Kidney epithelial cell (primary cell): ENCODE measurements around the gene NXNL2. TPM values are rescaled to one million over a fixed set of nuclear protein-coding genes. Genes with fewer than 3 reads are reported as not detected.

Experiments used
- DNase-seq: peaks from one replicate; pipeline ENCODE4 v3.0.0-alpha.2; 2010; ENCODE audit warnings: low read depth
- H3K27me3 ChIP-seq: 2 replicates; pipeline ENCODE4 v1.6.0; 2011; ENCODE audit warnings: low read length; ENCODE audit not compliant: control insufficient read depth, insufficient read depth
- H3K36me3 ChIP-seq: 2 replicates; pipeline ENCODE4 v1.5.1; 2011; ENCODE audit warnings: low read length; ENCODE audit not compliant: control insufficient read depth, insufficient read depth
- H3K4me3 ChIP-seq: 2 replicates; pipeline ENCODE4 v1.5.1; 2011; ENCODE audit warnings: low read depth, mild to moderate bottlenecking, control low read depth, low read length
- total RNA-seq: library from RNA; depleted of rRNA; stranded (reverse); fragments of >200 nt; gene quantifications from 2 replicates; pipeline ENCODE4 v1.2.3, GENCODE V29; 2015
- TF ChIP-seq, protein P1 (sequence below): IDR thresholded peaks from 2 replicates; pipeline ENCODE4 v1.5.1; 2011; ENCODE audit warnings: mild to moderate bottlenecking, moderate library complexity, low read length, control low read depth, inconsistent platforms; ENCODE audit not compliant: insufficient read depth, poor library complexity, severe bottlenecking

Gene NXNL2
- total RNA-seq, 1 donor from 2014 or later, result 4.3 TPM

DNA sequence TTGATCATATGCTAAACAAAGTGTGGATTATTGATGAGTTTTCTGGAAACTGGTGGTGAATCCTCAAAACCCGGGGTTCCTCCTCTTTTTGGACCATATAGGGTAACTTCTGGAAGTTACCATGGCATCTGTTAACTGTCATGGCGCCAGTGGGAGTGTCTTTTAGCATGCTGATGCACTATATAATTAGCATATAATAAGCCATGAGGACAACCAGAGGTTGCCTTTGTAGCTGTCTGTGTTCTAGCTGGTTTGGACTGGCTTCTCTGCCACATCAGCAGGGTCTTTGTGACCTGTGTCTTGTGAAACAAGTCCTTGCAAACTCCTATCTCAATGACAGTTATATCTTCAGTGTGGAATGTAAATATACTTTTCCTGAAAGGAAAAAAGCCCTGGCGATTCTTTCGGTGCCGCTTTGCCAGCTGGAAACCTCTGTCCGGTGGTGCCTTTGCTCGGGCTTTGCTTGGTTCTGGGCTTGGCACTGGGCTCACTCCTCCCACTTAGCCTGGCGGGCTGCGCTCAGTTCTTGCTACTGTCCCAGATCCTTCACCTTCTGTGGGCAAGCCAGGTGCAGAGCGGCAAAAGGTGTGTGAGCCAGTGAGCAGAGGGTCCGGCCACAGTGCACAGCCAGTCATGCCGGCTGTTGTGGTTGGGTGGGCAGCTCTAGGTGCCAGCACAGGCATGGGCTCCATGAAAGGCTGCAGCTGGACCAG, 20.4 kb downstream of the NXNL2 start:
- H3K36me3 ChIP-seq, result no peaks in the 10 kb centered on the region
- TF ChIP-seq, protein P1, sequence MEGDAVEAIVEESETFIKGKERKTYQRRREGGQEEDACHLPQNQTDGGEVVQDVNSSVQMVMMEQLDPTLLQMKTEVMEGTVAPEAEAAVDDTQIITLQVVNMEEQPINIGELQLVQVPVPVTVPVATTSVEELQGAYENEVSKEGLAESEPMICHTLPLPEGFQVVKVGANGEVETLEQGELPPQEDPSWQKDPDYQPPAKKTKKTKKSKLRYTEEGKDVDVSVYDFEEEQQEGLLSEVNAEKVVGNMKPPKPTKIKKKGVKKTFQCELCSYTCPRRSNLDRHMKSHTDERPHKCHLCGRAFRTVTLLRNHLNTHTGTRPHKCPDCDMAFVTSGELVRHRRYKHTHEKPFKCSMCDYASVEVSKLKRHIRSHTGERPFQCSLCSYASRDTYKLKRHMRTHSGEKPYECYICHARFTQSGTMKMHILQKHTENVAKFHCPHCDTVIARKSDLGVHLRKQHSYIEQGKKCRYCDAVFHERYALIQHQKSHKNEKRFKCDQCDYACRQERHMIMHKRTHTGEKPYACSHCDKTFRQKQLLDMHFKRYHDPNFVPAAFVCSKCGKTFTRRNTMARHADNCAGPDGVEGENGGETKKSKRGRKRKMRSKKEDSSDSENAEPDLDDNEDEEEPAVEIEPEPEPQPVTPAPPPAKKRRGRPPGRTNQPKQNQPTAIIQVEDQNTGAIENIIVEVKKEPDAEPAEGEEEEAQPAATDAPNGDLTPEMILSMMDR, result no peak
- no peaks in the 10 kb centered on the region for H3K27me3 ChIP-seq
- no peak for DNase-seq
- no peak overlapping the region for H3K4me3 ChIP-seq

DNA sequence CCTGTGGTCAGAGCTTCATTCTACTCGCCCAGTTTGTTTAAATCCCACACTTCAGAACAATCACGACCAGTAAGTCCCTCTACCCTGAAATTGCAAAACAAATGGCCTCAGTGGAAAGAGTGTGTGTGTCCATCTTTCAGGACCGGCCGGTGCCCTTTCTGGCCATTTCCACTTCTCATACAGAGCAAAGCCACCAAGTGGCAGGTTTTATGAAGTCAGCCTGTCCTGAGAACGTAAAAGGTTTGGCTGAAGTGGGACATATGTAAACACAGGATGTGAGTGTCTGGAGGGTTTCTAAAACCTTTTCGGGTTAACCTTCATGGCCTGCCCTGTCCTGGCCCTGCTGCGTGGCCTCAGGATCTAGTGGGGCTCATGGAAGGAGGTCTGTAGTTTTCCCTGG, 24.7 kb downstream of the NXNL2 start:
- TF ChIP-seq, protein P1, result no peak
- H3K4me3 ChIP-seq, result no peak overlapping the region
- no peaks in the 10 kb centered on the region for H3K27me3 ChIP-seq
- H3K36me3 ChIP-seq, result no peaks in the 10 kb centered on the region
- no peak for DNase-seq

- H3K27me3 ChIP-seq, result no peaks in the 10 kb centered on the region
- no peak for DNase-seq
- H3K4me3 ChIP-seq, result no peak overlapping the region
- TF ChIP-seq, protein P1, result no peak
- no peaks in the 10 kb centered on the region for H3K36me3 ChIP-seq
Observed at GRCh38 chr9:88567870-88568269, 32.9 kb downstream of the NXNL2 start.

- Histone ChIP-seq H3K4me3 (no peak overlapping the region), H3K27me3 (no peaks in the 10 kb centered on the region), H3K36me3 (no peaks in the 10 kb centered on the region)
- TF ChIP-seq, protein P1, result no peak
- no peak for DNase-seq
Observed at GRCh38 chr9:88571419-88571818, 36.4 kb downstream of the NXNL2 start.

DNA sequence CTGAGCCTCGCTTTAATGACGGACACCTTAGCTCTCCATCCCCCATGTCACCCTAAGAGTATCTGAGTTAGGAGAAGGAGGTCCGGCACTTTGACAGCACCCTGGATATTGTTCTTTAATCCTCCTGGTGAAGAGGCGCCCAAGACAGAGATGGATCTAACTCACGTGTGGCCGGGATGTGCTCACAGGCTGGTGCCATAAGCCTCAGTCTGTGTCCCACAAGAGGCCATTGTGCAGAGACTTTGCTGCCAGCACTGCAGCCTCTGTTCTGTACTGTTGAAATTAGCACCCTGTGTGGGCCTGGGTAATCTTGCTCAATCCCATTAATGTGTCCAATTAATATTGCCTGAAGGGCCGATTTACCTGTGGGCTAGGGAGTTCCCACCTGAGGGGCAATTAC, 37.7 kb downstream of the NXNL2 start:
- TF ChIP-seq, protein P1, result no peak
- no peak overlapping the region for H3K4me3 ChIP-seq
- H3K36me3 ChIP-seq, result no peaks in the 10 kb centered on the region
- no peaks in the 10 kb centered on the region for H3K27me3 ChIP-seq
- DNase-seq, result no peak

- Histone ChIP-seq H3K36me3 (no peaks in the 10 kb centered on the region), H3K27me3 (no peaks in the 10 kb centered on the region), H3K4me3 (no peak overlapping the region)
- TF ChIP-seq, protein P1, result no peak
- no peak for DNase-seq
Observed at GRCh38 chr9:88574953-88575352, 40.0 kb downstream of the NXNL2 start.
